Endothelial cell of umbilical vein (primary cell): Measurements from ENCODE around the gene PDIA5. TPM values are rescaled to one million over a fixed set of nuclear protein-coding genes. Genes with fewer than 3 reads are reported as not detected.

Experiments used
- BruUV-seq: library from RNA; stranded (reverse); fragments of 400-500 nt; replicated peaks from 2 replicates; lab custom pipeline; 2021; lab: Mats Ljungman, UMichigan
- CTCF ChIA-PET: fragments of 300-600, 350-600 bp; sonication (Branson Sonifier 250); formaldehyde crosslinking; loops from one replicate; lab custom pipeline; 2021; ENCODE audit warnings: antibody characterized with exemption, inconsistent platforms; lab: Charles Lee
- POLR2A ChIA-PET: fragments of 300-600, 350-600 bp; sonication (Branson Sonifier 250); formaldehyde crosslinking; loops from one replicate; lab custom pipeline; 2021; ENCODE audit warnings: antibody characterized with exemption, inconsistent platforms; lab: Charles Lee
- DNase-seq: peaks from one replicate; pipeline ENCODE4 v3.0.0-alpha.2; 2011; ENCODE audit warnings: low read depth, low spot score
- FAIRE-seq: peaks from 2 replicates; lab custom pipeline; 2011; peaks lifted over from hg19 to GRCh38; lab: Jason Lieb, UNC
- H2AFZ ChIP-seq: 2 replicates; pipeline ENCODE4 v1.6.0; 2012; ENCODE audit warnings: low read depth, low read length, control low read depth, inconsistent platforms
- H3K27ac ChIP-seq: 2 replicates; pipeline ENCODE4 v1.5.1; 2011; ENCODE audit warnings: low read depth, mild to moderate bottlenecking, control low read depth, low read length, moderate library complexity; ENCODE audit not compliant: insufficient read depth
- H3K27me3 ChIP-seq, 2 experiments: 2 replicates each; pipeline versions ENCODE4 v1.6.0 to v1.6.1; 2011; ENCODE audit warnings: low read length in 2 of 2, mixed read lengths in 1 of 2; ENCODE audit not compliant: control insufficient read depth in 2 of 2, insufficient read depth in 2 of 2
- H3K36me3 ChIP-seq, 2 experiments: 2 replicates in 1 of 2; 3 replicates in 1 of 2; pipeline ENCODE4 v1.5.1; 2011; ENCODE audit warnings: low read length in 2 of 2, mild to moderate bottlenecking in 1 of 2, moderate library complexity in 1 of 2; ENCODE audit not compliant: control insufficient read depth in 2 of 2, insufficient read depth in 2 of 2; ENCODE audit errors: extremely low read depth in 1 of 2
- H3K4me1 ChIP-seq: 3 replicates; pipeline ENCODE4 v1.5.1; 2011; ENCODE audit warnings: mild to moderate bottlenecking, low read length; ENCODE audit not compliant: control insufficient read depth, insufficient read depth; ENCODE audit errors: extremely low read depth
- H3K4me2 ChIP-seq: 2 replicates; pipeline ENCODE4 v1.6.1; 2011; ENCODE audit warnings: low read length, control low read depth, mixed read lengths; ENCODE audit not compliant: insufficient read depth
- H3K4me3 ChIP-seq, 3 experiments: fragments of 200-600 bp in 1 of 3; sonication (generic), shearing (Covaris generic) in 1 of 3; replicated peaks in 1 of 3; 2 replicates each; pipeline ENCODE4 v1.5.1; 2011 to 2016; ENCODE audit warnings: control low read depth in 3 of 3, low read length in 3 of 3, mild to moderate bottlenecking in 2 of 3, inconsistent platforms in 1 of 3, low read depth in 1 of 3, moderate library complexity in 1 of 3; ENCODE audit not compliant: insufficient read depth in 1 of 3
- H3K79me2 ChIP-seq: 2 replicates; pipeline ENCODE4 v1.6.0; 2012; ENCODE audit warnings: low read length, inconsistent platforms; ENCODE audit not compliant: control insufficient read depth, insufficient read depth
- H3K9ac ChIP-seq: replicated peaks from 2 replicates; pipeline ENCODE3; 2011; ENCODE audit warnings: low read length, control low read depth; ENCODE audit not compliant: insufficient read depth; ENCODE audit errors: extremely low read depth
- H3K9me1 ChIP-seq: replicated peaks from 3 replicates; pipeline ENCODE4 v1.6.0; 2011; ENCODE audit warnings: mild to moderate bottlenecking, low read length; ENCODE audit not compliant: control insufficient read depth, insufficient read depth; ENCODE audit errors: extremely low read depth
- H3K9me3 ChIP-seq: replicated peaks from 2 replicates; pipeline ENCODE4 v1.5.1; 2012; ENCODE audit warnings: low read length, inconsistent platforms; ENCODE audit not compliant: control insufficient read depth, insufficient read depth
- H4K20me1 ChIP-seq: replicated peaks from 2 replicates; pipeline ENCODE3; 2011; ENCODE audit warnings: mild to moderate bottlenecking, low read length; ENCODE audit not compliant: control insufficient read depth, insufficient read depth; ENCODE audit errors: extremely low read depth
- CTCF ChIP-seq, 2 donors: IDR thresholded peaks; 1 replicate in 1 of 2; 2 replicates in 1 of 2; pipeline ENCODE4 v1.5.1; 2011; ENCODE audit warnings: low read length in 2 of 2, mild to moderate bottlenecking in 2 of 2, moderate library complexity in 2 of 2, control low read depth in 1 of 2, inconsistent platforms in 1 of 2, low read depth in 1 of 2; ENCODE audit not compliant: insufficient read depth in 1 of 2; ENCODE audit errors: extremely low read depth in 1 of 2
- EZH2 ChIP-seq: IDR thresholded peaks from 2 replicates; pipeline ENCODE4 v1.6.1; 2012; ENCODE audit warnings: borderline replicate concordance, low read depth, mild to moderate bottlenecking, moderate library complexity, low read length, inconsistent platforms; ENCODE audit not compliant: severe bottlenecking
- FOS ChIP-seq: IDR thresholded peaks from 2 replicates; pipeline ENCODE4 v1.6.1; 2011; ENCODE audit warnings: mild to moderate bottlenecking, low read length, moderate library complexity, borderline replicate concordance; ENCODE audit not compliant: insufficient read depth
- GATA2 ChIP-seq: IDR thresholded peaks from 2 replicates; pipeline ENCODE4 v1.7.0; 2011; ENCODE audit warnings: low read depth, mild to moderate bottlenecking, moderate library complexity, mixed read lengths, low read length; ENCODE audit not compliant: insufficient read length, insufficient read depth
- JUN ChIP-seq: IDR thresholded peaks from 2 replicates; pipeline ENCODE4 v1.6.1; 2011; ENCODE audit warnings: borderline replicate concordance, low read depth; ENCODE audit not compliant: insufficient read length, insufficient read depth
- MAX ChIP-seq: IDR thresholded peaks from 2 replicates; pipeline ENCODE4 v1.6.1; 2011; ENCODE audit not compliant: insufficient read depth, insufficient read length
- MYC ChIP-seq: IDR thresholded peaks from one replicate; pipeline ENCODE4 v1.6.1; 2011; ENCODE audit warnings: mild to moderate bottlenecking, low read depth, low read length
- POLR2A ChIP-seq: IDR thresholded peaks from 2 replicates; pipeline ENCODE4 v1.6.1; 2012; ENCODE audit warnings: low read depth, mild to moderate bottlenecking, control low read depth, low read length
- POLR2AphosphoS5 ChIP-seq: IDR thresholded peaks from 2 replicates; pipeline ENCODE4 v1.6.1; 2012; ENCODE audit warnings: low read depth, mild to moderate bottlenecking, control low read depth, low read length, moderate library complexity; ENCODE audit not compliant: insufficient read depth
- dilution Hi-C: fragments of 300-500 bp; cut with MboI; formaldehyde crosslinking; loops from one replicate; pipeline ENCODE4 v1.15.0; 2019; ENCODE audit warnings: low sequenced_read_pairs; ENCODE audit not compliant: extremely low pct_ligation_motif_present
- intact Hi-C: fragments of 100-400 bp; cut with micrococcal nuclease; formaldehyde crosslinking; loops from one replicate; pipeline ENCODE4 v1.10.0; 2022
- polyA plus RNA-seq, 4 experiments: library from polyadenylated mRNA; depleted of rRNA in 3 of 4; stranded (reverse) in 3 of 4; unstranded in 1 of 4; fragments of >200 nt; gene quantifications; 2 replicates each; pipeline versions ENCODE4 v1.2.1 to v1.2.3, GENCODE V29; 2011 to 2012; ENCODE audit warnings: missing spikeins in 1 of 4
- total RNA-seq: library from RNA; stranded (reverse); gene quantifications from 2 replicates; pipeline ENCODE4 v1.2.3, GENCODE V29; 2021

PDIA5 gene
- total and polyA plus RNA-seq, 2 donors (not counting 3 experiments of a cell fraction or from before 2014, with no cell fraction given), result 55.7 to 85.6 TPM

GRCh38 chr3:123123716-123124616, 57.1 kb downstream of the PDIA5 start:
- Histone ChIP-seq H4K20me1 (no peaks in the 10 kb centered on the region), H3K9me1 (no peaks in the 10 kb centered on the region), H3K4me3 (no peak overlapping the region), H2AFZ (no peak overlapping the region), H3K4me1 (peaks cover 12% of the 10 kb centered on the region), H3K79me2 (no peaks in the 10 kb centered on the region), H3K36me3 (peaks cover 11 to 40% of the 10 kb centered on the region in 2 experiments), H3K9ac (no peak overlapping the region), H3K27me3 (no peaks in the 10 kb centered on the region), H3K9me3 (no peaks in the 10 kb centered on the region), H3K27ac (no peak overlapping the region), H3K4me2 (no peak overlapping the region)
- CTCF ChIA-PET, result interaction anchor here (1.3 to 1.6 kb wide), 2 partner anchors 77 to 182 kb away, joined by 3 to 5 read pairs; no protein-coding TSS in a partner anchor
- BruUV-seq, result no TSS peak
- FAIRE-seq (no peak), DNase-seq (no peak)
- dilution Hi-C loops (no loop called here), intact Hi-C loops (no loop called here)
- no peak for TF ChIP-seq POLR2AphosphoS5
- no peak for TF ChIP-seq MAX
- TF ChIP-seq JUN, result no peak
- no peak for TF ChIP-seq MYC
- TF ChIP-seq FOS, result no peak
- TF ChIP-seq GATA2, result no peak
- no peak for TF ChIP-seq CTCF (IDR thresholded peaks at IDR 0.05; ENCODE audit: extremely low read depth in 1 of 2, insufficient read depth in 1 of 2, low read depth in 1 of 2, low read length in 2 of 2)
- no peak for TF ChIP-seq POLR2A
- TF ChIP-seq EZH2, result no peak
- POLR2A ChIA-PET, result interaction anchor here (0.6 kb wide), 1 partner anchor 258 kb away, joined by 3 read pairs; no protein-coding TSS in a partner anchor
